Stimulated activated CD8-positive, alpha-beta memory T cell treated with anti-CD3 and anti-CD28 coated beads, Interleukin-4, amount 100 ng/mL, for 24 hours (primary cell): ENCODE results near the gene RGS7.
"Not testable (repeated sequence)": the region's sequence is repeated elsewhere in the genome, so short reads cannot be mapped to it uniquely, and the experiment has no call there.

Experiments used
- DNase-seq: peaks from one replicate; pipeline ENCODE4 v3.0.0-alpha.2; 2020; ENCODE audit warnings: low read depth

The RGS7 gene

DNA sequence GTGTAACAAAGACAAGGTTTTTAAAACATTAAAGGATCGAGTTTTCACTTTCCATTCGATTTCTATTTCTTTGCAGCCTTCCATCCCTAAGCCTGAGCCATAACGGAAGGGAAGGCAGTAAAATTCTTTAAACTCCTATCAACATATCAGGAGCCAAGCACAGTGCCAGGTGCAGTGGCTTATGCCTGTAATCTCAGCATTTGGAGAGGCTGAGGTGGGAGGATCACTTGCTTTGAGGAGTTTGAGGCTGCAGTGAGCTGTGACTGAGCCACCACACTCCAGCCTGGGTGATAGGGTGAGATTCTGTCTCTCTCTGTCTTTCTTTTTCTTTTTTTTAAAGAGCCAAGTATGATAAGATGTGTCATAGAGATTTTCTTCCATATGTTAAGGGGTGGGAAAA is 527.5 kb downstream of the RGS7 start:
- no peak for DNase-seq

GRCh38 chr1:240827786-240828185 is 529.2 kb downstream of the RGS7 start:
- DNase-seq, result no peak

DNA sequence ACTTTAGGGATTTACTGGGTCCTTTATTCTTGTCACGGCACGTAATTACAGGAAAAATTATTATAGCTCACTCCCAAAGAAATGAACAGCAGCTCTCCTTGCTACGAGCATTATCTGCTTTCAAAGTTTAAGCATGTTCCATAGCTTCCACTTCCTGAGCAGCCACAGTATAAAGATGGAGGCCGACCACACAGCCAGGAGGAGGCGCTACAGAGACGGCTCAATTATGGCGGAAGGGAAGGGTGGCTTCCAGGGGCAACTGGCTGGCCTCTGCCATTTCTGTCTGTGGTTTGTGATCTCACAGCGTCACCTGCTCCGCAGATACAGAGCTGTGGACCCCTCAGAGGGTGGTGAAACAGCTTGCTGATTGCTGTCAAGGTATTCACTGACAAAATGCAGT is 532.8 kb downstream of the RGS7 start:
- no peak for DNase-seq

DNA sequence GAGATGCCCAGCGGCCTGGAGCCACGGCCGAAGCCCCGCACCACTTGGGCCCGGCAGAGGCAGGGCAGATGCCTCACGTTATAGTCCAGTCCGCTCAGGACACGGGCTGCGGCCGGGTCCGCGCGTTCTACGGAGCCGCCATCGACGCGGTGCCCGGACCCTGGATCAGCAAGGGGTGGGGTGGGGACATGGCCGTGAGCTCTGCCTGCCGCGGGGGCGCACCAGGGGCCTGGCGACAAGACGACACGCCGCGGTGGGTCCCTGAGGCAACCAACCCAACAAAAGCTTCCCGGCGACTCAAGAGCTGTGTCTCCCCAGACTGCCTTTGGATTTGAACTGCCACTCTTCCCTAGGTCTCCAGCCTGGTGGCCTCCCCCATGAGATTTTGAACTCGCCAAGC is 533.6 kb downstream of the RGS7 start:
- no peak for DNase-seq

DNA sequence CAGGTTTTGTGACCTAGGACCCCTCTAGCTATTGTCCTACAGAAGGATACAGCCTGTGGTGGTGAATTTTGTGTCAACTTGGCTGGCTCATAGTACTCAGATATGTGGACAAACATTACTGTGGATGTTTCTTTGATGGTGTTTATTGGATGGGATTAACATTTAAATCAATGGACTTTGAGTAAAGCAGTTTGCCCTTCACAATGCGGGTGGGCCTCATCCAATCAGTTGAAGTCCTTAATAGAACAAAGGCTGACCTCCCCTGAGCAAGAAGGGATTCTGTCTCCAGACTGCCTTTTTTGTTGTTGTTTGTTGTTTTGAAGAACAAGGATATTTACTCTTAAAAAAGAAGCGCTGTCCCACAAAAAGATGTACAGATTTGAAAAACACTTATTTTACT is 535.1 kb downstream of the RGS7 start:
- no peak for DNase-seq

DNA sequence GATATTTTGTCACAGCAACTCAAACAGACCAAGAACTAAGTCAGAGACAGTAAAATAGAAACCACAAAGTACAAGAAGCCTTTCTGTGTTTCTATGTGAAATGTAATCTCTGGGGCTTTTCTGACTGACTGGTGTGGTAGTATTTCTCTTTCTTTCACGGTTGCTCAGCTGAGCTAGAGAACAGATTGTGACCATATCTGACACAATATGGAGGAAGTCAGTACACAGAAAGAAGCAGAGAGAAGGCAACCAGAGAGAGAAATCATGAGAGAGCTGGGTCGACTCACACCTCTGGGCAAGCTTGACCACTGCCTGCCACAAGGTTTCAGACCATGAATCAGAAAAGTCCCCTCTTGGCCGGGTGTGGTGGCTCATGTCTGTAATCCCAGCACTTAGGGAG is 536.2 kb downstream of the RGS7 start:
- DNase-seq, result no peak

GRCh38 chr1:240816472-240816871 is 540.5 kb downstream of the RGS7 start:
- DNase-seq, result no peak

- DNase-seq, result no peak
Measured at GRCh38 chr1:240813720-240814119, 543.3 kb downstream of the RGS7 start.

DNA sequence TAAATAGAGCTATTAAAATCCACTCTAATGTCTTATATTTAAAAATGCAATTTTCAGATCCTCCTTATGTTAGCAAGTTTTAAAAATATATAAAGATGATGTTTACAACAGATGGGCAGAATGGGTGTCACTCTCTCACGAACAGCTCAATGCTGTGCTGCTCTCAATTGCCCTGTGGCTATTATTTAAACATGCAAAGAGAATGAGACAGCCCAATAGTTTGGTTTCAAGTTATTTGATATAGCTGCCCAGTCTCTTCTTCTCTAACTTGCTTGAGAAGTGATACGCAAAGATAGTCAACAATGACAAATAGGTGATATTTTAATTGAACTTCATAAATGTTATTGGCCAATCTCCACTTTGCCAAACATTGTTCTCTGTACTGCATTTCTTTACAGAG is 545.7 kb downstream of the RGS7 start:
- no peak for DNase-seq

DNA sequence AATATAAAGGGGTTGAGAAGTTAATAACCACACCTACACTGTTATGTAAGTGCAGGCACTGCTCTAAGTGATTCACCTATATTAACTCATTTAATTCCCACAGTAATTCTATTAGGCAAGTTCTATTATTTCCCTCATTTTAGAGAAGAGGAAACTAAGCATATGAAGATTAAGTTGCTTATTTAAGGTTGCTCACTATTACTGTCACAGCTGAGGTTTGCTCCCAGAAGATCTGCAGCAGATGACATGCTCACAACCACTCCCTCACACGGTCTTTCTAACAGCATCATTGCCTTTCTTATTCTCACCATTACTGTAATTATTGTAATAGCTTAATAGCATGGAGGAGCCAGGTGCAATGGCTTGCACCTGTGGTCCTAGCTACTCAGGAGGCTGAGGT is 548.6 kb downstream of the RGS7 start:
- no peak for DNase-seq

DNA sequence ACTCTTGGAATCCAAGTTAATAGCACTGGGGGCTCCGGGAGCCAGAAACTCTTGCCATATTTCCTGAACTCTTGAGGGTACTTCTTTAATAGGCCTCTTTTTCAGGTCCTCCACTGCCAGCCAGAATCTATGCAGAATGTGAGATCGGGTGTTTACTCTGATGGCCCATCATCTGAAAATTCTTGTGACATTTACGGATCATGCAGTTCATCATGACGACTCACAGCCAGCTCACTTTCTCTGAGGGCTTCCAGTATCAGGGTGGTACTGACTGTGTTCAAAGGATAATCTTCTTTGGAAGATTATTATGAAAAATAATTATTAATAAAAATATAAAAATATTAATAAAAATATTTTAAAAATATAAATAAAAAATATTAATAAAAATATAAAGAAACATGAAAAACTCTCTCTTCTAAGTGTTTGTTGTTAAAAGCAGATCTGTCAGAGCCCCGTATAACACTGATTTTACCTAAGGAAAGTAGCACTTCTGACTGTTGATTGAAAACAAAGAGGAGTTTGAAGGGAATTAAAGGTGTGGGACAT is 550.7 kb downstream of the RGS7 start:
- DNase-seq, result no peak

GRCh38 chr1:240804475-240804874 is 552.5 kb downstream of the RGS7 start:
- no peak for DNase-seq

DNA sequence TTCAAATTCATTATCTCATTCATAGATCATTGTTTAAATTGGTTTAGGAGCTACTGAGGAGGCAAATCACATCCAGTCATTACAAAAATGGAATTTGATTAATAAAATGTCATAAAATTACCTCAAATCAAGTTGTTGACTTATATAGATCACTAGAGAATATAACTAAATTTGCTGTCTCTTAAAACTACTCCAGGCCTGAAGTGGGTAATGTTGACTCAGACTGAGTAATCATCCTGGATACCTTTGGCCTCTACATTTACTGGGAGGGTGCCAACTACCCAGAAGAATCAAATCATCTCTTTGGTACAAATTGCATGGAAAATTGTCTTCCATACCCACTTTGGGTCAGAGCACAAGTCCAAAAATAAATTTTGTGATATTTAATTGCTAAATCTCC is 553.9 kb downstream of the RGS7 start:
- no peak for DNase-seq

- no peak for DNase-seq
Measured at GRCh38 chr1:240802271-240802670, 554.7 kb downstream of the RGS7 start.

DNA sequence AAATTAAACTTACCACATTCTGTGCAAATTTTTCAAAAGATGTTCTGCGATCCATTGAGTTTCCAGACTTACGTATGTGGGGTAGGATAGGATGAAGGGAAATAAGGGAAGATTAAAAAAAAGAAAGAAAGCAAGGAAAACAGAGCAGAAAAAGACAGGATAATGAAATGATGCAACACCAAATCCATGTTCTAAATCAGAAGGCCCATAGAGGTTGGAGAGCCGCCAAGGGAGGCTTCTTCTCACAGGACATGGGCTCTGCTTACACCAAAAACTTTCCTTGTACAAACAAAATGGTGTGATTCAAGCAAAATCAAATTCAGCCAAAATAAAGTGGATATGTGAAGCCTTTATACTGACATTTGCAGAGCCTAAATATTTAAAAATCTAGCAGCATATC is 555.6 kb downstream of the RGS7 start:
- DNase-seq, result no peak

- no peak for DNase-seq
Measured at GRCh38 chr1:240800291-240800690, 556.7 kb downstream of the RGS7 start.

DNA sequence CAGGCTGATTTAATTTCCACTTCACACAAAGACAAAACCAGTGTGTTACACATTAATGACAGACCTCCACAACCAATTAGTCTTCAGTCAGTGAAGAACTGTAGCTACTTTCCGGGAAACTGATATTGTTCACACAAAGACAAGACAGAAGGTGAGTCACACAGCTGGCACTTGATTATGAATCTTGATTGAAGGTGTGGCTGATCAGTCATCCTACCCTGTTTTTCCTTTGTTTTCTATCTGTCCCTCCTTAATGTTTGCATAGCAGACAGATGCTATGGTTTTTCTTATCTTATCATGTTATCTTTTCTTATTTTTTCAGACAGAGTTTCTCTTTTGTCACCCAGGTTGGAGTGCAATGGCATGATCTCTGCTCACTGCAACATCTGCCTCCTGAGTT is 560.0 kb downstream of the RGS7 start:
- DNase-seq, result no peak

DNA sequence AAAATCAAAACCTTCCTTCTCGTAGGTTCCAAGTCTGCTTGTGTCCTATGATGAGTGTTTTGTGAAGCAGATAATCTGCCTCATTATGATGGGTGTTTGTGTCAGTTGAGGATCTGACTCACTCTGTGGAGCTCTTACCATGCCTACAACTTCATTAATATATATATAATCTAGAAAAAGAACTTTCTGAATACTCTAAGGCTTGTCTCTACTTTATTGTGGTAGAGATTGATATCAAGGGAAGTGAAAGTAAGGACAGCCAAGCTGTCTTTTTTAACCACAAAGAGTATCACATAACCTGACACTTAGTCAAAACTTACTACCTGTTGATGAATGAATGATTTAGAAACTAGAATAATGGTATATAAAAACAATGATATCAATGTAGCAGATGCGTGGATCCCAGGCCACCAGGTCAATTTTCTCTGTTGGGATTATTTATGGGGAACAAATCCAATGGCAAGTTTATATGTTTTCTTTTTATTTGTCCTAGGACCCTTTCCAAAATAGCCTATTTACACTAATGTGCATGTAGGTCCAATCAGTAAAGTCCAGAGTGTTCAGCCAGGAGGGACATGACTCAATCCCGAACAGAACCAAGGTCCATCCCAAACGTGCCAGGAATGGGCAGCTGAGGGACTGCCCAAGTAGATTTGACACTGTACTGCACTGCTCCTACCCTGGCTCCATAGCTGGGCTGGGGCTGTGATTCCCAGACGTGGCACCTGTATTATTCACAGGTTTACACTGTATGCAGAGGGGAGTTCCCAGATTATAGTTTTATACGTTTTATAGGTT is 562.8 kb downstream of the RGS7 start:
- no peak for DNase-seq

DNA sequence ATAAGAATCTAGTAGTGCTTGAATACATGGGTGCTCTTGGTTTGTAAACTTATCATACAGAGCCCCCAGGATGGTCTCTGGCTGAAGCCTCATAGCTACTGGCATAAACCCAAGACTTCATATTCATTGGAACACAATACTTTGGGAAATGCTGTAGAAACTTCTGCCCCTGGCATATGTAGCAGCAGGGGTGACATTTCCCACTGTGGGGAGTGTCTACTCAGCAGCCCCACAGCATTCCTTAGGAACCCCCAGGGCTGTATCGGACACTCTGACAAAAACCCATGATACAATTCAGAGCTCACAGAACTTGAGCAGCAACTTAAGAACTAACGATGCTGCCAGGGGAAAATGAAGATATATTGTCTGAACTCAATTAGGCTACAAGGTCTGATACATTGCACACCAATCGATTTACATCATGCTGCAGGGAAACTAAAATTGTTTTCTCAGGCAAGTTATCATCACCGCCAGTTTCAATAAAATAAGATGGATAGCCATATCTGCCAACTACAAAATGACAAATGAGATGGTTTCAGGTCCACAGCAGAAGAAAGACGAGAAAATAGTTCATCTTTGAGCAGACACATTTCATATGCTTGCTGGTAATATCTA is 564.0 kb downstream of the RGS7 start:
- no peak for DNase-seq

DNA sequence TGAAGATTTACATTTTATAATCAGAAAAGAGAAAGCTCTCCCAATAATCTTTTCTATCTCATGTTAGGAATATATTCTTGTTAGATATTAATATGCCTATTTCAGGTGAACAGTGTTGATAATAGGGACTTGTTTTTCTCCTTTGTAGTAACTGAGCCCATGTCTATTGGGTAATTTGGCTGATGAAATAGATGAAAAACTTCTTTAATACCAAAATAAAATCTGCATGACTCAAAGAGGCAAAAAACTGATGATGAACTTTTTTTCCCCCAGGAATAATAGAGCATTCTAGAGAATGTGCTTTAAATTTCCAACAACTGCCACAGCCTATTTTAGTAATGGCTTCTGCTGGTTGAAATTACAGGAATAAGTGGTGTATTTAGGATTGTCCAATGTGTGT is 566.1 kb downstream of the RGS7 start:
- no peak for DNase-seq

DNA sequence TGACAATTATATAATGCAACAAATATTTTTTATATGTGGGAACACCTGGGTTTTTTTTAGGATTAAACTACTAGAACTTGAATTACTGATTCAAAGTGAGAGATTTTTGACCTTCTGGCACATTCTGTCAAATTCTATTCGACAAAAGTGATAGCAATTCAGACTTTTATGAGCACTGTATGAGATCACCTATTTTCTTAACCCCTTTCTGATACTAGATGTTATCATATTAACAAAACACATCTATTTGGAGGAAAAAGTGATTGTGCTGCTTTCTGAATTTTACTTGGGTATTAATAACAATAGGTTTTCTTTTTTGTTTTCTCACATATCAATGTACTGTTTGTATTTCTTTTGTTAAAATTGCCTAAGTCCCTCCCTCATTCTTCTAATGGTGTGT is 570.1 kb downstream of the RGS7 start:
- DNase-seq, result no peak

DNA sequence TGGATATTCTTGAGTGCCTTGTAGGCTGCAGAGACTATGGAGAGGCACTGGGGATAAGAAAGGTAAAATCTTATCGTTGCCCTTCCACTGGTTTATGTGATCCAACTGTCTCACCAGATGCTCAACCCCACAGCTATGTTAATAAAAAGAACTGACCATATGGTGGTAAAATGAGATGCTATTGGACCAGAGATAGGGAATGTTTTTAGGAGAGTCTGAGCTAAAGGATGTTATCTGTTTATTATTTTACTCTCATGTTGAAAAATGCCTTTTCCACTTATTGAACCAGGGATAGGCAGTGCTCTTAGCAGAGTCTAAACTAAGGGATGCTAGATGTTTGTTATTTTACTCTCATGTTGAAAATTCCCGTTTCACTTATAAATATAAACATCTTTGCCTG is 572.2 kb downstream of the RGS7 start:
- DNase-seq, result no peak

DNA sequence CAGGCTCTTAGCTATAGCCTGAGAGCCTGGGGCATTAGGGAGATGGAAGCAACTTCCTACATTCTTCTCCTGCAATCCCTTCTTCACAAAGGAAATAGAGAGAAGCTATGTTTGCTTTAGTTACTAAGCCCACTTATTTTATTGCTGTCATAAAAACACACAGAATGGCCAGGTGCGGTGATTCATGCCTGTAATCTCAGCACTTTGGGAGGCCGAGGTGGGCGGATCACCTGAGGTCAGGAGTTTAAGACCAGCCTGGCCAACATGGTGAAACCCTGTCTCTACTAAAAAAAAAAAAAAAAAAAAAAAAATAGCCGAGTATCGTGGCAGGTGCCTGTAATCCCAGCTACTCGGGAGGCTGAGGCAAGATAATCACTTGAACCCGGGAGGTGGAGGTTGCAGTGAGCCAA is 573.3 kb downstream of the RGS7 start:
- DNase-seq, result not testable (repeated sequence)

GRCh38 chr1:240776237-240776636 is 580.8 kb downstream of the RGS7 start:
- DNase-seq, result no peak
